Mammary epithelial cell (primary cell): ENCODE data around the gene CA10.

Experiments used
- CTCF ChIP-seq, 2 donors: IDR thresholded peaks in 1 of 2; conservative IDR thresholded peaks in 1 of 2; 2 replicates each; pipeline ENCODE4 v1.5.1; 2011 to 2012; ENCODE audit warnings: inconsistent platforms in 2 of 2, low read length in 2 of 2, mild to moderate bottlenecking in 2 of 2, control low read depth in 1 of 2, low read depth in 1 of 2; ENCODE audit not compliant: insufficient read depth in 1 of 2; ENCODE audit errors: extremely low read depth in 1 of 2
- EZH2 ChIP-seq: IDR thresholded peaks from 2 replicates; pipeline ENCODE4 v1.6.1; 2012; ENCODE audit warnings: low read length, inconsistent platforms, borderline replicate concordance

GRCh38 chr17:51636291-51636690 is 522.2 kb downstream of the CA10 start:
- peak in 1 of 2 donors; percentile 36 for TF ChIP-seq CTCF (conservative IDR thresholded peaks at IDR 0.05 in 1 of 2, IDR thresholded peaks at IDR 0.05 in 1 of 2; ENCODE audit: extremely low read depth in 1 of 2, insufficient read depth in 1 of 2, low read depth in 1 of 2, low read length in 2 of 2)
- TF ChIP-seq EZH2, result no peak
